HEK293 (cell line): ENCODE data around the gene TRIM9.
A peak's percentile ranks its signal among the peaks of the same experiment; 100 is the strongest.

ENCODE experiments used
- CTCF ChIA-PET: fragments of 350-600 bp; formaldehyde crosslinking; extraction: SDS; loops from one replicate; lab custom pipeline; 2021; ENCODE audit warnings: antibody characterized with exemption; lab: Yijun Ruan, JAX
- POLR2A ChIA-PET: fragments of 300-600 bp; formaldehyde crosslinking; extraction: SDS; loops from one replicate; lab custom pipeline; 2020; ENCODE audit warnings: antibody characterized with exemption, inconsistent platforms; lab: Yijun Ruan, JAX
- H3K27ac ChIP-seq: fragments of 200-500 bp; sonication (Bioruptor generic); 2 replicates; pipeline ENCODE4 v1.5.1; 2014; ENCODE audit warnings: low read depth, low read length, control low read depth, inconsistent platforms; ENCODE audit errors: extremely low read depth
- H3K36me3 ChIP-seq, 2 experiments: fragments of 200-500 bp in 1 of 2; sonication (Bioruptor generic) in 1 of 2; 1 replicate in 1 of 2; 2 replicates in 1 of 2; pipeline ENCODE4 v1.5.1; 2014 to 2017; ENCODE audit warnings: inconsistent platforms in 2 of 2, low read length in 2 of 2; ENCODE audit not compliant: control insufficient read depth in 2 of 2, insufficient read depth in 1 of 2
- H3K4me1 ChIP-seq: fragments of 200-500 bp; sonication (Bioruptor generic); 2 replicates; pipeline ENCODE4 v1.5.1; 2014; ENCODE audit warnings: mild to moderate bottlenecking, low read length, inconsistent platforms; ENCODE audit not compliant: control insufficient read depth, insufficient read depth
- H3K4me3 ChIP-seq: 2 replicates; pipeline ENCODE4 v1.5.1; 2011; ENCODE audit warnings: low read depth, mild to moderate bottlenecking, control low read depth, low read length, moderate library complexity
- H3K9me3 ChIP-seq: fragments of 200-500 bp; sonication (Bioruptor generic); 2 replicates; pipeline ENCODE4 v1.5.1; 2014; ENCODE audit warnings: low read depth, low read length, inconsistent platforms; ENCODE audit not compliant: control insufficient read depth, insufficient read depth
- PRDM1 ChIP-seq: fragments of 450-650 bp; formaldehyde crosslinking; IDR thresholded peaks from 2 replicates; pipeline ENCODE4; 2016; ENCODE audit warnings: missing biosample characterization, missing genetic modification characterization
- PRDM2 ChIP-seq: fragments of 450-650 bp; formaldehyde crosslinking; IDR thresholded peaks from 2 replicates; pipeline ENCODE4 v1.5.1; 2016; ENCODE audit warnings: missing biosample characterization, missing genetic modification characterization, borderline replicate concordance
- PRDM6 ChIP-seq: fragments of 450-650 bp; formaldehyde crosslinking; IDR thresholded peaks from 2 replicates; pipeline ENCODE4 v1.5.1; 2017; ENCODE audit warnings: missing biosample characterization, missing genetic modification characterization
- SP2 ChIP-seq: fragments of 450-650 bp; formaldehyde crosslinking; IDR thresholded peaks from 2 replicates; pipeline ENCODE4 v1.5.1; 2016; ENCODE audit warnings: missing biosample characterization, missing genetic modification characterization
- ZNF140 ChIP-seq: fragments of 450-650 bp; formaldehyde crosslinking; IDR thresholded peaks from 2 replicates; pipeline ENCODE4 v1.5.1; 2016; ENCODE audit warnings: missing biosample characterization, missing genetic modification characterization
- ZNF157 ChIP-seq: fragments of 450-650 bp; formaldehyde crosslinking; IDR thresholded peaks from 2 replicates; pipeline ENCODE4 v1.5.1; 2016; ENCODE audit warnings: missing biosample characterization, missing genetic modification characterization
- ZNF2 ChIP-seq: fragments of 450-650 bp; formaldehyde crosslinking; IDR thresholded peaks from 2 replicates; pipeline ENCODE4 v1.5.1; 2016; ENCODE audit warnings: missing biosample characterization, missing genetic modification characterization
- ZNF335 ChIP-seq: fragments of 450-650 bp; formaldehyde crosslinking; conservative IDR thresholded peaks from 2 replicates; pipeline ENCODE4 v1.5.1; 2016; ENCODE audit warnings: missing biosample characterization, missing genetic modification characterization
- ZNF366 ChIP-seq: fragments of 450-650 bp; formaldehyde crosslinking; conservative IDR thresholded peaks from 2 replicates; pipeline ENCODE4 v1.5.1; 2016; ENCODE audit warnings: missing biosample characterization, missing genetic modification characterization
- ZNF398 ChIP-seq: fragments of 450-650 bp; formaldehyde crosslinking; IDR thresholded peaks from 2 replicates; pipeline ENCODE4 v1.5.1; 2017; ENCODE audit warnings: missing biosample characterization, missing genetic modification characterization
- ZNF629 ChIP-seq: fragments of 450-650 bp; formaldehyde crosslinking; IDR thresholded peaks from 2 replicates; pipeline ENCODE4 v1.5.1; 2017; ENCODE audit warnings: missing biosample characterization, missing genetic modification characterization
- ZNF670 ChIP-seq: fragments of 450-650 bp; formaldehyde crosslinking; IDR thresholded peaks from 2 replicates; pipeline ENCODE4 v1.5.1; 2016; ENCODE audit warnings: missing biosample characterization, missing genetic modification characterization, low read depth
- TF ChIP-seq, protein P1 (sequence below): fragments of 450-650 bp; formaldehyde crosslinking; IDR thresholded peaks from 2 replicates; pipeline ENCODE4 v1.5.1; 2016; ENCODE audit warnings: missing biosample characterization, missing genetic modification characterization

TRIM9 gene

GRCh38 chr14:51095854-51096823, 1.2 kb upstream of the TRIM9 start:
- Histone ChIP-seq H3K4me1 (peaks cover 27% of the 10 kb centered on the region), H3K36me3 (no peaks in the 10 kb centered on the region), H3K9me3 (no peaks in the 10 kb centered on the region), H3K27ac (peak overlapping the region; percentile 96), H3K4me3 (peak overlapping the region; percentile 74)
- POLR2A ChIA-PET = interaction anchor here (0.6 to 2.3 kb wide), 14 partner anchors 8 to 428 kb away, joined by 3 to 11 read pairs (median 5); partner anchors contain the start of genes NIN, PYGL, SAV1 and TMX1
- TF ChIP-seq, protein P1, sequence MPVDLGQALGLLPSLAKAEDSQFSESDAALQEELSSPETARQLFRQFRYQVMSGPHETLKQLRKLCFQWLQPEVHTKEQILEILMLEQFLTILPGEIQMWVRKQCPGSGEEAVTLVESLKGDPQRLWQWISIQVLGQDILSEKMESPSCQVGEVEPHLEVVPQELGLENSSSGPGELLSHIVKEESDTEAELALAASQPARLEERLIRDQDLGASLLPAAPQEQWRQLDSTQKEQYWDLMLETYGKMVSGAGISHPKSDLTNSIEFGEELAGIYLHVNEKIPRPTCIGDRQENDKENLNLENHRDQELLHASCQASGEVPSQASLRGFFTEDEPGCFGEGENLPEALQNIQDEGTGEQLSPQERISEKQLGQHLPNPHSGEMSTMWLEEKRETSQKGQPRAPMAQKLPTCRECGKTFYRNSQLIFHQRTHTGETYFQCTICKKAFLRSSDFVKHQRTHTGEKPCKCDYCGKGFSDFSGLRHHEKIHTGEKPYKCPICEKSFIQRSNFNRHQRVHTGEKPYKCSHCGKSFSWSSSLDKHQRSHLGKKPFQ (tag by site-specific recombination) = peak; percentile 70
- no peak for TF ChIP-seq ZNF629
- TF ChIP-seq PRDM1 (tag by site-specific recombination) = peak; percentile 95
- TF ChIP-seq PRDM2 (tag by site-specific recombination) = no peak
- TF ChIP-seq ZNF670 (tag by site-specific recombination) = no peak
- TF ChIP-seq ZNF140 (tag by site-specific recombination) = no peak
- TF ChIP-seq ZNF366 = peak; percentile 73
- peak; percentile 55; the same call in 1 of the 2 replicates for TF ChIP-seq ZNF335 (tag by site-specific recombination)
- peak; percentile 82 for TF ChIP-seq ZNF398
- TF ChIP-seq PRDM6 (tag by site-specific recombination) = 0 out of 2 replicates have a peak, but pooled peaks have one; percentile 21
- TF ChIP-seq ZNF157 (tag by site-specific recombination) = no peak
- TF ChIP-seq ZNF2 (tag by site-specific recombination) = no peak
- peak; percentile 53 for TF ChIP-seq SP2 (tag by site-specific recombination)
- CTCF ChIA-PET = interaction anchor here (0.6 to 1.0 kb wide), 6 partner anchors 125 to 221 kb away, joined by 3 to 4 read pairs (median 3); no protein-coding TSS in a partner anchor
